ENCODE results near the gene CST9. TPM values are rescaled to one million over a fixed set of nuclear protein-coding genes. Genes with fewer than 3 reads are reported as not detected.
A peak's percentile ranks its signal among the peaks of the same experiment; 100 is the strongest.

The CST9 gene
- total RNA-seq, 1 donor from 2014 or later, result not detected

GRCh38 chr20:23646106-23646873 is 40.6 kb upstream of the CST9 start:
- no peak for TF ChIP-seq CTCF (IDR thresholded peaks at IDR 0.05; ENCODE audit: insufficient read depth, low read length, poor library complexity, severe bottlenecking)
- DNase-seq (ENCODE audit: low read depth), result no peak

DNA sequence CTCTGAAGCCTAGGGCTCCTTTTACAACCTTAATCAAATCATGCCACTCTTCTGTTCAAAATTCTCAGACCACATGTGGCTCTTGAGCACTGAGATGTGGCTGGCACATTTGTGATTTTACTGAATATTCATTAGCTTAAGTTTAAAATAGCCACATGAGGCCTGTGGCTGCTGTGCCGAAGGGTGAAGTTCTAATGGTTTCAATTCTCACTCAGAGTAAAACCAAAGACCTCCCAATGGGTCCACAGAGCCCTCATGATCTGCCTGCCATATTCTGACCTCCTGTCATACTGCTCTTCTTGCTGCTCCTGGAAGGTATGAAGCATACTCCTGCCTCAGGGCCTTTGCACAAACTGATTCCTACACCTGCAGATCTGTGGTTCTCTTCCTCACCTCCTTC is 39.9 kb upstream of the CST9 start:
- Histone ChIP-seq H3K36me3 (ENCODE audit: control insufficient read depth, insufficient read depth, low read length) (no peaks in the 10 kb centered on the region), H3K4me3 (ENCODE audit: low read depth, low read length) (no peak overlapping the region), H3K27me3 (ENCODE audit: control insufficient read depth, insufficient read depth, low read length) (no peaks in the 10 kb centered on the region)
- no peak for TF ChIP-seq CTCF (IDR thresholded peaks at IDR 0.05; ENCODE audit: insufficient read depth, low read length, poor library complexity, severe bottlenecking)
- DNase-seq (ENCODE audit: low read depth), result no peak

More at GRCh38 chr20:23646106-23646873, 40.6 kb upstream of the CST9 start:
- Histone ChIP-seq H3K4me3 (ENCODE audit: low read depth, low read length) (no peak overlapping the region), H3K36me3 (ENCODE audit: control insufficient read depth, insufficient read depth, low read length) (no peaks in the 10 kb centered on the region), H3K27me3 (ENCODE audit: control insufficient read depth, insufficient read depth, low read length) (no peaks in the 10 kb centered on the region)

GRCh38 chr20:23644164-23644563 is 38.4 kb upstream of the CST9 start:
- TF ChIP-seq CTCF (IDR thresholded peaks at IDR 0.05; ENCODE audit: insufficient read depth, low read length, poor library complexity, severe bottlenecking), result no peak
- no peaks in the 10 kb centered on the region for H3K27me3 ChIP-seq (ENCODE audit: control insufficient read depth, insufficient read depth, low read length)
- no peaks in the 10 kb centered on the region for H3K36me3 ChIP-seq (ENCODE audit: control insufficient read depth, insufficient read depth, low read length)
- H3K4me3 ChIP-seq (ENCODE audit: low read depth, low read length), result no peak overlapping the region
- no peak for DNase-seq (ENCODE audit: low read depth)

DNA sequence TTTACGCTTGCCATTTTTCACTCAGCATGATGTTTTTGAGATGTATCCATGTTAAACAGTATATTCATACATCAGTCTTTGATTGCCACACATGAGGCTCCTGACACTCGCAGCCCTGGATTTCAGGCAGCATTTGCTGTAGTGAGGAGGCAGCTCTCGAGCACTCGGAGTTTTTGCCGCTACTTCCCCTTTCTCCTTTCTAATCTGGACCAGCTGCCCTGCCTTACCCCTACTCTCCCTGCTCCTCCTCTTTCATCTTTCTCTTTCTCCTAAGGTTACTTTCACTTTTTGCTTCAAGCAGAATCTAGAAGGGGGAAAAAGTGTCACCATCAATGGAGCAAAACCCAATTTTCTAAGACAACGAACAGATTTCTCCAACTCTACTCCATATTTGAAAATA is 37.9 kb upstream of the CST9 start:
- DNase-seq (ENCODE audit: low read depth), result no peak
- H3K27me3 ChIP-seq (ENCODE audit: control insufficient read depth, insufficient read depth, low read length), result no peaks in the 10 kb centered on the region
- TF ChIP-seq CTCF (IDR thresholded peaks at IDR 0.05; ENCODE audit: insufficient read depth, low read length, poor library complexity, severe bottlenecking), result no peak
- H3K36me3 ChIP-seq (ENCODE audit: control insufficient read depth, insufficient read depth, low read length), result no peaks in the 10 kb centered on the region
- H3K4me3 ChIP-seq (ENCODE audit: low read depth, low read length), result no peak overlapping the region

- peak; percentile 91 for DNase-seq (ENCODE audit: low read depth)
- Histone ChIP-seq H3K4me3 (ENCODE audit: low read depth, low read length) (no peak overlapping the region), H3K36me3 (ENCODE audit: control insufficient read depth, insufficient read depth, low read length) (no peaks in the 10 kb centered on the region), H3K27me3 (ENCODE audit: control insufficient read depth, insufficient read depth, low read length) (no peaks in the 10 kb centered on the region)
- TF ChIP-seq CTCF (IDR thresholded peaks at IDR 0.05; ENCODE audit: insufficient read depth, low read length, poor library complexity, severe bottlenecking), result no peak
These were observed 36.4 kb upstream of the CST9 start for GRCh38 chr20:23641936-23642751.

All from kidney epithelial cell (primary cell).